Naive thymus-derived CD8-positive, alpha-beta T cell (primary cell): Measurements from ENCODE around the gene KIR2DL3. TPM values are rescaled to one million over a fixed set of nuclear protein-coding genes. Genes with fewer than 3 reads are reported as not detected.
"Not testable (repeated sequence)": the region's sequence is repeated elsewhere in the genome, so short reads cannot be mapped to it uniquely, and the experiment has no call there.

ENCODE experiments used
- ATAC-seq, 2 donors: fragments of 150-1000 bp; cut with Tn5 transposase in 1 of 2; sonication (Bioruptor Pico), chemical (Tn5 transposase) in 1 of 2; 1 replicate in 1 of 2; 2 replicates in 1 of 2; pipeline ENCODE4 v1.10.0; 2021; ENCODE audit warnings: mild to moderate bottlenecking in 2 of 2, moderate library complexity in 2 of 2
- POLR2A ChIA-PET: fragments of 350-600 bp; sonication (Branson Sonifier 250); formaldehyde crosslinking; loops from one replicate; lab custom pipeline; 2021; ENCODE audit warnings: antibody characterized with exemption; lab: Charles Lee
- DNase-seq, 10 donors: peaks; one replicate each; pipeline versions ENCODE4 v3.0.0 to v3.0.0-alpha.2; 2020 to 2022
- H3K27ac Mint-ChIP-seq, 10 donors: one replicate each; pipeline ENCODE4 v1.8.0; 2020 to 2022; ENCODE audit warnings: mild to moderate bottlenecking in 10 of 10, mixed read lengths in 10 of 10, moderate library complexity in 4 of 10, inconsistent platforms in 1 of 10
- H3K27me3 Mint-ChIP-seq, 5 donors: one replicate each; pipeline ENCODE4 v1.8.0; 2021 to 2022; ENCODE audit warnings: mixed read lengths in 5 of 5
- H3K36me3 Mint-ChIP-seq, 3 donors: one replicate each; pipeline ENCODE4 v1.8.0; 2020 to 2022; ENCODE audit warnings: mixed read lengths in 3 of 3, mild to moderate bottlenecking in 2 of 3, inconsistent platforms in 1 of 3
- H3K4me1 Mint-ChIP-seq, 4 donors: one replicate each; pipeline ENCODE4 v1.8.0; 2021 to 2022; ENCODE audit warnings: mixed read lengths in 4 of 4
- H3K4me3 Mint-ChIP-seq, 10 donors: one replicate each; pipeline ENCODE4 v1.8.0; 2020 to 2022; ENCODE audit warnings: mild to moderate bottlenecking in 10 of 10, mixed read lengths in 10 of 10, moderate library complexity in 6 of 10, inconsistent platforms in 1 of 10
- H3K9me3 Mint-ChIP-seq, 9 donors: one replicate each; pipeline ENCODE4 v1.8.0; 2020 to 2022; ENCODE audit warnings: mixed read lengths in 9 of 9, mild to moderate bottlenecking in 3 of 9, inconsistent platforms in 1 of 9, moderate library complexity in 1 of 9
- polyA plus RNA-seq, 3 donors: library from polyadenylated mRNA; unstranded; fragments of 300-500 nt; fragmentation: Illumina TruSeq; gene quantifications; one replicate each; pipeline ENCODE4 v1.2.3, GENCODE V29; 2021
- total RNA-seq, 8 experiments: library from RNA in 2 of 8; stranded (reverse) in 2 of 8; gene quantifications; one replicate each; pipeline ENCODE4 v1.2.3 and lab custom pipeline; 2021 to 2026

KIR2DL3 gene
- total RNA-seq, result under 1 TPM in 1 of 2 experiments, not detected in 1; 0.23 TPM
- polyA plus RNA-seq, result 1 to 10 TPM in 1 of 3 donors, under 1 TPM in 1, not detected in 1; 0.49 to 5.0 TPM
- 0 to 0.08 (median 0) reads per million in 6 experiments for total RNA-seq (lab: John Stamatoyannopoulos, UW)

- H3K4me1 Mint-ChIP-seq, DNase-seq, H3K36me3 Mint-ChIP-seq, POLR2A ChIA-PET, ATAC-seq, H3K9me3 Mint-ChIP-seq: not testable (repeated sequence)
- Mint-ChIP-seq H3K27me3 (peaks cover 13 to 25% (median 13%) of the 10 kb centered on the region in 5 donors), H3K4me3 (peak within 1 kb of the TSS in 1 of 10 donors; percentile 21), H3K27ac (peak within 1 kb of the TSS in 1 of 10 donors; percentile 18)
Observed at GRCh38 chr19:54738306-54738705, at the start of gene KIR2DL3. TSS of gene KIR2DL3 (plus strand) at chr19:54738513. CDS start at chr19:54738546, 33 bp downstream.

GRCh38 chr19:54691582-54692297 lies 46.6 kb upstream of the KIR2DL3 start:
- peaks cover 23 to 74% (median 37%) of the 10 kb centered on the region in 5 donors for H3K27me3 Mint-ChIP-seq
- H3K9me3 Mint-ChIP-seq, result peaks cover 0 to 20% (median 6%) of the 10 kb centered on the region in 9 donors
- H3K36me3 Mint-ChIP-seq, result peaks cover 0 to 5% (median 0%) of the 10 kb centered on the region in 3 donors
- no peak for DNase-seq
- H3K4me3 Mint-ChIP-seq, result no peak overlapping the region
- no peak for ATAC-seq
- peaks cover 0 to 24% (median 2%) of the 10 kb centered on the region in 4 donors for H3K4me1 Mint-ChIP-seq
- POLR2A ChIA-PET, result no interaction called here
- H3K27ac Mint-ChIP-seq, result no peak overlapping the region

GRCh38 chr19:54692298-54692615 lies 46.1 kb upstream of the KIR2DL3 start:
- POLR2A ChIA-PET, result no interaction called here
- peaks cover 20 to 69% (median 38%) of the 10 kb centered on the region in 5 donors for H3K27me3 Mint-ChIP-seq
- DNase-seq, result no peak

GRCh38 chr19:54694648-54695047 lies 43.7 kb upstream of the KIR2DL3 start:
- DNase-seq (no peak), ATAC-seq (no peak)
- peaks cover 0 to 24% (median 2%) of the 10 kb centered on the region in 4 donors for H3K4me1 Mint-ChIP-seq
- peaks cover 0 to 5% (median 1%) of the 10 kb centered on the region in 3 donors for H3K36me3 Mint-ChIP-seq
- no peak overlapping the region for H3K4me3 Mint-ChIP-seq
- H3K9me3 Mint-ChIP-seq, result peaks cover 0 to 20% (median 3%) of the 10 kb centered on the region in 9 donors
- peaks cover 18 to 64% (median 47%) of the 10 kb centered on the region in 5 donors for H3K27me3 Mint-ChIP-seq
- POLR2A ChIA-PET, result no interaction called here
- H3K27ac Mint-ChIP-seq, result peak overlapping the region in 1 of 10 donors; percentile 33

More at GRCh38 chr19:54692298-54692615, 46.1 kb upstream of the KIR2DL3 start:
- H3K36me3 Mint-ChIP-seq, result peaks cover 0 to 5% (median 0%) of the 10 kb centered on the region in 3 donors
- no peak for ATAC-seq
- no peak overlapping the region for H3K27ac Mint-ChIP-seq
- H3K4me1 Mint-ChIP-seq, result peaks cover 0 to 24% (median 2%) of the 10 kb centered on the region in 4 donors
- H3K9me3 Mint-ChIP-seq, result peaks cover 0 to 20% (median 6%) of the 10 kb centered on the region in 9 donors
- H3K4me3 Mint-ChIP-seq, result no peak overlapping the region

- Mint-ChIP-seq H3K36me3 (peaks cover 0 to 5% (median 1%) of the 10 kb centered on the region in 3 donors), H3K27me3 (peaks cover 19 to 68% (median 52%) of the 10 kb centered on the region in 5 donors), H3K27ac (no peak overlapping the region), H3K4me3 (no peak overlapping the region), H3K4me1 (peaks cover 0 to 24% (median 2%) of the 10 kb centered on the region in 4 donors), H3K9me3 (peaks cover 0 to 20% (median 3%) of the 10 kb centered on the region in 9 donors)
- ATAC-seq (no peak), DNase-seq (no peak)
- POLR2A ChIA-PET, result no interaction called here
Observed at GRCh38 chr19:54696117-54696548, 42.2 kb upstream of the KIR2DL3 start.

- Mint-ChIP-seq H3K9me3 (peaks cover 0 to 17% (median 2%) of the 10 kb centered on the region in 9 donors), H3K27me3 (peaks cover 19 to 62% (median 49%) of the 10 kb centered on the region in 5 donors), H3K36me3 (peaks cover 0 to 5% (median 1%) of the 10 kb centered on the region in 3 donors), H3K4me3 (no peak overlapping the region), H3K4me1 (peaks cover 0 to 18% (median 0%) of the 10 kb centered on the region in 4 donors), H3K27ac (no peak overlapping the region)
- POLR2A ChIA-PET, result no interaction called here
- ATAC-seq, result no peak
- DNase-seq, result no peak
Observed at GRCh38 chr19:54696766-54697165, 41.5 kb upstream of the KIR2DL3 start.

GRCh38 chr19:54697716-54698115 lies 40.6 kb upstream of the KIR2DL3 start:
- ATAC-seq, DNase-seq, H3K27ac Mint-ChIP-seq, H3K9me3 Mint-ChIP-seq, POLR2A ChIA-PET, H3K4me3 Mint-ChIP-seq, H3K36me3 Mint-ChIP-seq: not testable (repeated sequence)
- Mint-ChIP-seq H3K27me3 (peaks cover 20 to 55% (median 43%) of the 10 kb centered on the region in 5 donors), H3K4me1 (peaks cover 0 to 11% (median 0%) of the 10 kb centered on the region in 4 donors)

- Mint-ChIP-seq H3K4me3 (no peak overlapping the region), H3K4me1 (peaks cover 2 to 19% (median 14%) of the 10 kb centered on the region in 4 donors), H3K27me3 (peaks cover 13 to 30% (median 18%) of the 10 kb centered on the region in 5 donors), H3K9me3 (peaks cover 0 to 3% (median 0%) of the 10 kb centered on the region in 9 donors), H3K36me3 (no peaks in the 10 kb centered on the region), H3K27ac (no peak overlapping the region)
- ATAC-seq (no peak), DNase-seq (no peak)
- POLR2A ChIA-PET, result no interaction called here
Observed at GRCh38 chr19:54704928-54705327, 33.4 kb upstream of the KIR2DL3 start.

GRCh38 chr19:54707962-54708361 lies 30.4 kb upstream of the KIR2DL3 start:
- H3K36me3 Mint-ChIP-seq, result peaks cover 0 to under 1% (median 0%) of the 10 kb centered on the region in 3 donors
- ATAC-seq, result peak in 1 of 2 donors; percentile 25
- H3K9me3 Mint-ChIP-seq, result peaks cover 0 to 3% (median 0%) of the 10 kb centered on the region in 9 donors
- no peak overlapping the region for H3K4me3 Mint-ChIP-seq
- peaks cover 5 to 21% (median 13%) of the 10 kb centered on the region in 5 donors for H3K27me3 Mint-ChIP-seq
- no peak for DNase-seq
- H3K4me1 Mint-ChIP-seq, result peaks cover 2 to 25% (median 14%) of the 10 kb centered on the region in 4 donors
- POLR2A ChIA-PET, result no interaction called here
- no peak overlapping the region for H3K27ac Mint-ChIP-seq

- Mint-ChIP-seq H3K4me3 (peak overlapping the region in 1 of 10 donors; percentile 4), H3K27me3 (peaks cover 9 to 28% (median 18%) of the 10 kb centered on the region in 5 donors), H3K4me1 (peaks cover 2 to 25% (median 14%) of the 10 kb centered on the region in 4 donors), H3K27ac (no peak overlapping the region), H3K9me3 (peaks cover 0 to 3% (median 0%) of the 10 kb centered on the region in 9 donors), H3K36me3 (peaks cover 0 to 2% (median 0%) of the 10 kb centered on the region in 3 donors)
- DNase-seq (no peak), ATAC-seq (no peak)
- POLR2A ChIA-PET, result no interaction called here
Observed at GRCh38 chr19:54708781-54709180, 29.5 kb upstream of the KIR2DL3 start.

GRCh38 chr19:54709212-54709948 lies 28.9 kb upstream of the KIR2DL3 start:
- DNase-seq, result no peak
- Mint-ChIP-seq H3K4me3 (peak overlapping the region in 1 of 10 donors; percentile 4), H3K27me3 (peaks cover 9 to 23% (median 19%) of the 10 kb centered on the region in 5 donors), H3K9me3 (peaks cover 0 to 7% (median 0%) of the 10 kb centered on the region in 9 donors), H3K4me1 (peaks cover 2 to 25% (median 14%) of the 10 kb centered on the region in 4 donors), H3K36me3 (peaks cover 0 to 2% (median 0%) of the 10 kb centered on the region in 3 donors), H3K27ac (no peak overlapping the region)
- POLR2A ChIA-PET, result no interaction called here
- no peak for ATAC-seq

- POLR2A ChIA-PET, ATAC-seq, DNase-seq, H3K9me3 Mint-ChIP-seq, H3K36me3 Mint-ChIP-seq, H3K27ac Mint-ChIP-seq, H3K4me3 Mint-ChIP-seq: not testable (repeated sequence)
- Mint-ChIP-seq H3K4me1 (peaks cover 2 to 25% (median 14%) of the 10 kb centered on the region in 4 donors), H3K27me3 (peaks cover 9 to 21% (median 19%) of the 10 kb centered on the region in 5 donors)
Observed at GRCh38 chr19:54709956-54710355, 28.4 kb upstream of the KIR2DL3 start.
